CD4-positive, alpha-beta T cell (primary cell): Measurements from ENCODE around the gene EGFLAM. TPM values are rescaled to one million over a fixed set of nuclear protein-coding genes. Genes with fewer than 3 reads are reported as not detected.

ENCODE experiments used
- ATAC-seq: fragments of 200-7000 bp; cut with Tn5 transposase; one replicate; pipeline ENCODE4 v1.10.0; 2022; ENCODE audit warnings: mild to moderate bottlenecking; ENCODE audit not compliant: poor library complexity
- CTCF ChIA-PET: fragments of 350-600 bp; sonication (Branson Sonifier 250); formaldehyde crosslinking; loops from one replicate; lab custom pipeline; 2021; ENCODE audit warnings: antibody characterized with exemption, inconsistent platforms; lab: Charles Lee
- POLR2A ChIA-PET: fragments of 350-600 bp; sonication (Branson Sonifier 250); formaldehyde crosslinking; loops from one replicate; lab custom pipeline; 2021; ENCODE audit warnings: antibody characterized with exemption, inconsistent platforms; lab: Charles Lee
- DNase-seq, 14 experiments: peaks; one replicate each; pipeline ENCODE4 v3.0.0-alpha.2; 2013 to 2020; ENCODE audit warnings: mixed read lengths in 2 of 14
- H3K27ac ChIP-seq, 2 donors: one replicate each; pipeline versions ENCODE4 v1.5.1 to v1.7.0; 2013; ENCODE audit warnings: low read length in 2 of 2, low read depth in 1 of 2, mild to moderate bottlenecking in 1 of 2
- H3K27me3 ChIP-seq, 2 experiments: 1 replicate in 1 of 2; 2 replicates in 1 of 2; pipeline versions ENCODE4 v1.6.1 to v1.7.0; 2013; ENCODE audit warnings: low read length in 2 of 2, control low read depth in 1 of 2, mild to moderate bottlenecking in 1 of 2, moderate library complexity in 1 of 2; ENCODE audit not compliant: insufficient read depth in 2 of 2, control insufficient read depth in 1 of 2
- H3K36me3 ChIP-seq: one replicate; pipeline ENCODE4 v1.6.1; 2013; ENCODE audit warnings: low read length, control low read depth; ENCODE audit not compliant: insufficient read depth
- H3K4me1 ChIP-seq: one replicate; pipeline ENCODE4 v1.6.1; 2013; ENCODE audit warnings: low read length, control low read depth; ENCODE audit not compliant: insufficient read depth
- H3K4me3 ChIP-seq: one replicate; pipeline ENCODE4 v1.5.1; 2013; ENCODE audit warnings: mild to moderate bottlenecking, low read length, moderate library complexity
- H3K9me3 ChIP-seq, 2 experiments: 1 replicate in 1 of 2; 2 replicates in 1 of 2; pipeline versions ENCODE4 v1.6.1 to v1.7.0; 2013; ENCODE audit warnings: low read length in 2 of 2, mild to moderate bottlenecking in 2 of 2, control low read depth in 1 of 2, moderate library complexity in 1 of 2; ENCODE audit not compliant: control insufficient read depth in 1 of 2, insufficient read depth in 1 of 2
- H3K27ac Mint-ChIP-seq: one replicate; pipeline ENCODE4 v1.8.0; 2020; ENCODE audit warnings: mixed read lengths
- H3K27me3 Mint-ChIP-seq: one replicate; pipeline ENCODE4 v1.8.0; 2021; ENCODE audit warnings: mixed read lengths
- H3K36me3 Mint-ChIP-seq: one replicate; pipeline ENCODE4 v1.8.0; 2021; ENCODE audit warnings: low read depth, mixed read lengths
- H3K4me1 Mint-ChIP-seq: one replicate; pipeline ENCODE4 v1.8.0; 2021; ENCODE audit warnings: low read depth, mixed read lengths
- H3K4me3 Mint-ChIP-seq: one replicate; pipeline ENCODE4 v1.8.0; 2020; ENCODE audit warnings: mild to moderate bottlenecking, mixed read lengths
- H3K9me3 Mint-ChIP-seq: one replicate; pipeline ENCODE4 v1.8.0; 2020; ENCODE audit warnings: mixed read lengths
- CTCF ChIP-seq: fragments of 200-600 bp; IDR thresholded peaks from one replicate; pipeline ENCODE4 v1.8.0; 2022; ENCODE audit warnings: antibody characterized with exemption, mild to moderate bottlenecking
- intact Hi-C, 2 experiments: fragments of 100-400 bp; cut with DNase I in 1 of 2; cut with micrococcal nuclease in 1 of 2; formaldehyde crosslinking; loops; one replicate each; pipeline versions ENCODE4 v1.15.1 to v1.9.0; 2023 to 2025; cut with DNase I, micrococcal nuclease
- total RNA-seq, 174 experiments: library from RNA in 2 of 174; stranded (reverse) in 2 of 174; gene quantifications; one replicate each; pipeline ENCODE4 v1.2.3 and lab custom pipeline; 2021 to 2026

EGFLAM gene
- total RNA-seq, 2 experiments from 2014 or later, result not detected

GRCh38 chr5:38381361-38381760 lies 123.0 kb downstream of the EGFLAM start:
- H3K9me3 Mint-ChIP-seq, result no peaks in the 10 kb centered on the region
- Histone ChIP-seq H3K27ac (no peak overlapping the region), H3K9me3 (no peaks in the 10 kb centered on the region), H3K4me3 (no peak overlapping the region), H3K27me3 (peaks cover 0 to 21% of the 10 kb centered on the region in 2 experiments), H3K4me1 (peaks cover 4% of the 10 kb centered on the region), H3K36me3 (no peaks in the 10 kb centered on the region)
- DNase-seq (no peak), ATAC-seq (no peak)
- ChIA-PET POLR2A (no interaction called here), CTCF (no interaction called here)
- H3K4me1 Mint-ChIP-seq, result peaks cover 9% of the 10 kb centered on the region
- peaks cover 64% of the 10 kb centered on the region for H3K27me3 Mint-ChIP-seq
- intact Hi-C loops, result no loop called here
- TF ChIP-seq CTCF, result no peak
- H3K36me3 Mint-ChIP-seq, result no peaks in the 10 kb centered on the region
- no peak overlapping the region for H3K27ac Mint-ChIP-seq
- H3K4me3 Mint-ChIP-seq, result no peak overlapping the region

DNA sequence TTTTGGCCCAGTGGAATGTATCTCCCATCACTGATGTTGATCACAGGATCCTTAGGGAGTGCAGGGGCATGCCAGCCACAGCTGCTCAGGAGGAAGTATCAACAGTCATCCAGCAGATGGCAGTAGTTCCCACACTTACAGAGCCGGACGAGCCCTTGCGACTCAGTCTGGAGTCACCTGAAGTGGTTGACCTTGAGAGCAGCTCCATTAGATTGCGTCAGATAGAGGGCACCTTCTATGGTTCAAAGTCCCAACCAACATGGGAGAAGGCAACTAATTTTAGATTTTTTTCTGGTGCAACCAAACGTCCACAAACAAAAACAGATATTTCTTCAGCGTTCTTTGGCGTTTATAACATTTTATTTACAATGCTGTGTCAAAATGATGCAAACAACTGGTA lies 124.5 kb downstream of the EGFLAM start:
- H3K9me3 Mint-ChIP-seq, result no peaks in the 10 kb centered on the region
- ChIA-PET POLR2A (interaction anchor here (0.6 kb wide), 1 partner anchor 92 kb away, joined by 4 read pairs; no protein-coding TSS in a partner anchor), CTCF (interaction anchor here (0.6 to 2.1 kb wide), 5 partner anchors 11 to 59 kb away, joined by 3 to 5 read pairs (median 3); no protein-coding TSS in a partner anchor)
- intact Hi-C loops, result no loop called here
- H3K36me3 Mint-ChIP-seq, result no peaks in the 10 kb centered on the region
- no peaks in the 10 kb centered on the region for H3K9me3 ChIP-seq
- no peak overlapping the region for H3K27ac ChIP-seq
- no peaks in the 10 kb centered on the region for H3K36me3 ChIP-seq
- DNase-seq (peak; percentile 5 to 67 (median 24)), ATAC-seq (peak; percentile 41)
- H3K4me3 Mint-ChIP-seq, result no peak overlapping the region
- H3K4me1 Mint-ChIP-seq, result peaks cover 5% of the 10 kb centered on the region
- no peak overlapping the region for H3K4me3 ChIP-seq
- H3K27me3 ChIP-seq, result peaks cover 3 to 21% of the 10 kb centered on the region in 2 experiments
- H3K4me1 ChIP-seq, result no peaks in the 10 kb centered on the region
- peaks cover 56% of the 10 kb centered on the region for H3K27me3 Mint-ChIP-seq
- no peak overlapping the region for H3K27ac Mint-ChIP-seq
- TF ChIP-seq CTCF, result peak; percentile 73

GRCh38 chr5:38383701-38384100 lies 125.3 kb downstream of the EGFLAM start:
- intact Hi-C loops, result no loop called here
- H3K9me3 ChIP-seq, result no peaks in the 10 kb centered on the region
- H3K4me3 Mint-ChIP-seq, result no peak overlapping the region
- H3K36me3 Mint-ChIP-seq, result no peaks in the 10 kb centered on the region
- H3K27ac Mint-ChIP-seq, result no peak overlapping the region
- H3K9me3 Mint-ChIP-seq, result no peaks in the 10 kb centered on the region
- H3K27me3 Mint-ChIP-seq, result peaks cover 48% of the 10 kb centered on the region
- TF ChIP-seq CTCF, result no peak
- H3K4me1 Mint-ChIP-seq, result no peaks in the 10 kb centered on the region
- no peaks in the 10 kb centered on the region for H3K36me3 ChIP-seq
- ChIA-PET CTCF (interaction anchor here (1.4 to 2.1 kb wide), 2 partner anchors 30 to 58 kb away, joined by 3 to 5 read pairs; no protein-coding TSS in a partner anchor), POLR2A (no interaction called here)
- H3K4me3 ChIP-seq, result no peak overlapping the region
- peaks cover 3 to 18% of the 10 kb centered on the region in 2 experiments for H3K27me3 ChIP-seq
- no peak overlapping the region for H3K27ac ChIP-seq
- H3K4me1 ChIP-seq, result no peaks in the 10 kb centered on the region
- DNase-seq (no peak), ATAC-seq (no peak)
